GM21529 (cell line): ENCODE data around the gene MOCS3.

Experiments
- ATAC-seq: cut with Tn5 transposase; IDR thresholded peaks from one replicate; pipeline ENCODE4 v1.9.1; 2021; ENCODE audit not compliant: unreplicated experiment

MOCS3 gene

GRCh38 chr20:50958615-50959542 is at the start of gene MOCS3:
Gene MOCS3 (plus strand): TSS chr20:50958818. CDS start chr20:50958843, 25 bp downstream.
- peak; percentile 80 for ATAC-seq

- ATAC-seq: no peak
Measured at GRCh38 chr20:50909413-50909812, 49.2 kb upstream of the MOCS3 start.

GRCh38 chr20:50911030-50911429 is 47.6 kb upstream of the MOCS3 start:
- ATAC-seq: no peak

GRCh38 chr20:50911716-50912115 is 46.9 kb upstream of the MOCS3 start:
- no peak for ATAC-seq

- no peak for ATAC-seq
Measured at GRCh38 chr20:50913690-50914375, 44.8 kb upstream of the MOCS3 start.

- ATAC-seq: no peak
Measured at GRCh38 chr20:50915424-50915823, 43.2 kb upstream of the MOCS3 start.

- no peak for ATAC-seq
Measured at GRCh38 chr20:50916257-50916656, 42.4 kb upstream of the MOCS3 start.

- no peak for ATAC-seq
Measured at GRCh38 chr20:50916934-50917333, 41.7 kb upstream of the MOCS3 start.

- ATAC-seq: no peak
Measured at GRCh38 chr20:50918403-50918802, 40.2 kb upstream of the MOCS3 start.

- ATAC-seq: no peak
Measured at GRCh38 chr20:50919567-50919966, 39.1 kb upstream of the MOCS3 start.

- ATAC-seq: no peak
Measured at GRCh38 chr20:50920997-50921396, 37.6 kb upstream of the MOCS3 start.

- ATAC-seq: no peak
Measured at GRCh38 chr20:50921803-50922501, 36.7 kb upstream of the MOCS3 start.

- ATAC-seq: no peak
Measured at GRCh38 chr20:50924261-50924920, 34.2 kb upstream of the MOCS3 start.

- no peak for ATAC-seq
Measured at GRCh38 chr20:50926530-50926929, 32.1 kb upstream of the MOCS3 start.

- ATAC-seq: no peak
Measured at GRCh38 chr20:50928469-50928868, 30.1 kb upstream of the MOCS3 start.

- peak; percentile 61 for ATAC-seq
Measured at GRCh38 chr20:50929299-50930138, 29.1 kb upstream of the MOCS3 start.

GRCh38 chr20:50930139-50930975 is 28.3 kb upstream of the MOCS3 start:
- peak; percentile 4 for ATAC-seq

- ATAC-seq: peak; percentile 8
Measured at GRCh38 chr20:50930976-50931305, 27.7 kb upstream of the MOCS3 start.

- peak; percentile 62 for ATAC-seq
Measured at GRCh38 chr20:50931306-50932015, 27.2 kb upstream of the MOCS3 start, which contains the start of gene ADNP. Gene ADNP (minus strand): TSS chr20:50931437. CDS start chr20:50903996, 27,441 bp downstream.
